PFSK-1 (cell line): Measurements from ENCODE around the gene MX2.

ENCODE experiments used
- FOXP2 ChIP-seq: optimal IDR thresholded peaks from 2 replicates; pipeline ENCODE3; 2011; ENCODE audit warnings: borderline replicate concordance, control low read depth, inconsistent platforms; ENCODE audit not compliant: insufficient read depth; ENCODE audit errors: extremely low read length, extremely low read depth
- POLR2AphosphoS5 ChIP-seq: IDR thresholded peaks from 2 replicates; pipeline ENCODE4 v1.6.1; 2012; ENCODE audit warnings: low read depth, mild to moderate bottlenecking, control low read depth, low read length, moderate library complexity
- REST ChIP-seq, 2 experiments: IDR thresholded peaks; 2 replicates each; pipeline versions ENCODE4 v1.6.1 to v1.8.0; 2011 to 2012; ENCODE audit warnings: low read depth in 2 of 2, low read length in 2 of 2, control low read depth in 1 of 2, inconsistent platforms in 1 of 2, mild to moderate bottlenecking in 1 of 2, moderate library complexity in 1 of 2; ENCODE audit not compliant: insufficient read depth in 1 of 2
- SIN3A ChIP-seq: IDR thresholded peaks from 2 replicates; pipeline ENCODE4 v1.6.1; 2012; ENCODE audit warnings: mild to moderate bottlenecking, low read length, moderate library complexity, borderline replicate concordance; ENCODE audit not compliant: insufficient read depth
- TAF1 ChIP-seq: IDR thresholded peaks from 2 replicates; pipeline ENCODE4 v1.6.1; 2012; ENCODE audit warnings: low read length, control low read depth, borderline replicate concordance; ENCODE audit not compliant: insufficient read depth

Gene MX2

GRCh38 chr21:41453198-41453597 is 91.4 kb downstream of the MX2 start:
- TF ChIP-seq SIN3A, result no peak

GRCh38 chr21:41453761-41454160 is 91.9 kb downstream of the MX2 start:
- no peak for TF ChIP-seq POLR2AphosphoS5
- no peak for TF ChIP-seq REST (IDR thresholded peaks at IDR 0.05; ENCODE audit: insufficient read depth in 1 of 2, low read depth in 2 of 2, low read length in 2 of 2)
- no peak for TF ChIP-seq TAF1
- no peak for TF ChIP-seq FOXP2
- no peak for TF ChIP-seq SIN3A

- no peak for TF ChIP-seq FOXP2
- TF ChIP-seq REST (IDR thresholded peaks at IDR 0.05; ENCODE audit: insufficient read depth in 1 of 2, low read depth in 2 of 2, low read length in 2 of 2), result no peak
- no peak for TF ChIP-seq TAF1
- no peak for TF ChIP-seq SIN3A
- no peak for TF ChIP-seq POLR2AphosphoS5
These were observed 96.3 kb downstream of the MX2 start for GRCh38 chr21:41458121-41458520.

GRCh38 chr21:41458559-41458958 is 96.7 kb downstream of the MX2 start:
- TF ChIP-seq POLR2AphosphoS5 (no peak), SIN3A (no peak), FOXP2 (no peak)
